HCT116 (cell line): Measurements from ENCODE around the gene RGS4.

Experiments
- EZH2 ChIP-seq: fragments of 200-600 bp; sonication (generic); IDR thresholded peaks from 2 replicates; pipeline ENCODE4 v1.6.1; 2017; ENCODE audit warnings: antibody characterized with exemption, mixed run types
- EZH2phosphoT487 ChIP-seq: fragments of 200-600 bp; IDR thresholded peaks from 2 replicates; pipeline ENCODE4 v1.6.1; 2018; ENCODE audit warnings: antibody characterized with exemption, borderline replicate concordance
- POLR2A ChIP-seq: IDR thresholded peaks from 2 replicates; pipeline ENCODE4 v1.7.0; 2011; ENCODE audit warnings: borderline replicate concordance; ENCODE audit not compliant: insufficient read depth, insufficient read length; ENCODE audit errors: extremely low read depth
- POLR2AphosphoS5 ChIP-seq: IDR thresholded peaks from 2 replicates; pipeline ENCODE4 v1.6.1; 2011; ENCODE audit warnings: mild to moderate bottlenecking, low read depth, low read length, moderate library complexity
- RAD21 ChIP-seq: IDR thresholded peaks from 2 replicates; pipeline ENCODE4 v1.6.1; 2012; ENCODE audit warnings: low read depth, mild to moderate bottlenecking
- SRF ChIP-seq: IDR thresholded peaks from 2 replicates; pipeline ENCODE4 v1.6.1; 2012; ENCODE audit warnings: low read depth
- TCF7L2 ChIP-seq: IDR thresholded peaks from 2 replicates; pipeline ENCODE4 v1.7.0; 2011; ENCODE audit warnings: borderline replicate concordance, inconsistent platforms; ENCODE audit not compliant: insufficient read depth, insufficient read length; ENCODE audit errors: extremely low read depth
- ZNF274 ChIP-seq: fragments of 200-500 bp; sonication (Bioruptor generic); IDR thresholded peaks from 2 replicates; pipeline ENCODE4 v1.6.1; 2014; ENCODE audit warnings: mild to moderate bottlenecking, low read depth, low read length, inconsistent platforms
- TF ChIP-seq, protein P1 (sequence below), 3 experiments: fragments of 200-600 bp in 1 of 3; sonication (generic) in 1 of 3; IDR thresholded peaks in 2 of 3; conservative IDR thresholded peaks in 1 of 3; 2 replicates each; pipeline ENCODE4 v1.5.1; 2012 to 2017; ENCODE audit warnings: low read depth in 2 of 3, low read length in 2 of 3, antibody characterized with exemption in 1 of 3, borderline replicate concordance in 1 of 3, control low read depth in 1 of 3, mild to moderate bottlenecking in 1 of 3, mixed read lengths in 1 of 3, mixed run types in 1 of 3, moderate library complexity in 1 of 3; ENCODE audit not compliant: insufficient read depth in 1 of 3
- TF ChIP-seq, protein P2 (sequence below): IDR thresholded peaks from 2 replicates; pipeline ENCODE4 v1.6.1; 2012
- TF ChIP-seq, protein P3 (sequence below): IDR thresholded peaks from 2 replicates; pipeline ENCODE4 v1.6.1; 2012

- no peak for TF ChIP-seq POLR2AphosphoS5
- TF ChIP-seq, protein P1, sequence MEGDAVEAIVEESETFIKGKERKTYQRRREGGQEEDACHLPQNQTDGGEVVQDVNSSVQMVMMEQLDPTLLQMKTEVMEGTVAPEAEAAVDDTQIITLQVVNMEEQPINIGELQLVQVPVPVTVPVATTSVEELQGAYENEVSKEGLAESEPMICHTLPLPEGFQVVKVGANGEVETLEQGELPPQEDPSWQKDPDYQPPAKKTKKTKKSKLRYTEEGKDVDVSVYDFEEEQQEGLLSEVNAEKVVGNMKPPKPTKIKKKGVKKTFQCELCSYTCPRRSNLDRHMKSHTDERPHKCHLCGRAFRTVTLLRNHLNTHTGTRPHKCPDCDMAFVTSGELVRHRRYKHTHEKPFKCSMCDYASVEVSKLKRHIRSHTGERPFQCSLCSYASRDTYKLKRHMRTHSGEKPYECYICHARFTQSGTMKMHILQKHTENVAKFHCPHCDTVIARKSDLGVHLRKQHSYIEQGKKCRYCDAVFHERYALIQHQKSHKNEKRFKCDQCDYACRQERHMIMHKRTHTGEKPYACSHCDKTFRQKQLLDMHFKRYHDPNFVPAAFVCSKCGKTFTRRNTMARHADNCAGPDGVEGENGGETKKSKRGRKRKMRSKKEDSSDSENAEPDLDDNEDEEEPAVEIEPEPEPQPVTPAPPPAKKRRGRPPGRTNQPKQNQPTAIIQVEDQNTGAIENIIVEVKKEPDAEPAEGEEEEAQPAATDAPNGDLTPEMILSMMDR (IDR thresholded peaks at IDR 0.05 in 2 of 3, conservative IDR thresholded peaks at IDR 0.05 in 1 of 3; ENCODE audit: borderline replicate concordance in 1 of 3, insufficient read depth in 1 of 3, low read depth in 2 of 3, low read length in 2 of 3): no peak
- TF ChIP-seq POLR2A: no peak
- TF ChIP-seq ZNF274: no peak
- TF ChIP-seq EZH2: no peak
- TF ChIP-seq, protein P2, sequence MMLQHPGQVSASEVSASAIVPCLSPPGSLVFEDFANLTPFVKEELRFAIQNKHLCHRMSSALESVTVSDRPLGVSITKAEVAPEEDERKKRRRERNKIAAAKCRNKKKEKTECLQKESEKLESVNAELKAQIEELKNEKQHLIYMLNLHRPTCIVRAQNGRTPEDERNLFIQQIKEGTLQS: no peak
- TF ChIP-seq TCF7L2: no peak
- TF ChIP-seq, protein P3, sequence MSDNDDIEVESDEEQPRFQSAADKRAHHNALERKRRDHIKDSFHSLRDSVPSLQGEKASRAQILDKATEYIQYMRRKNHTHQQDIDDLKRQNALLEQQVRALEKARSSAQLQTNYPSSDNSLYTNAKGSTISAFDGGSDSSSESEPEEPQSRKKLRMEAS: no peak
- TF ChIP-seq RAD21: no peak
- TF ChIP-seq EZH2phosphoT487: no peak
- no peak for TF ChIP-seq SRF
Observed at GRCh38 chr1:163076446-163076845, 7.3 kb downstream of the RGS4 start.
